ENCODE data around the gene ADRB2. TPM values are rescaled to one million over a fixed set of nuclear protein-coding genes. Genes with fewer than 3 reads are reported as not detected.

The ADRB2 gene
- total and polyA plus RNA-seq, 5 donors from 2014 or later, result 0.30 to 1.4 (median 0.53) TPM

- Histone ChIP-seq H3K4me3 (ENCODE audit: low read depth, low read length) (no peak overlapping the region), H3K27ac (ENCODE audit: insufficient read depth, low read length, poor library complexity, severe bottlenecking) (no peak overlapping the region), H3K9me3 (ENCODE audit: control insufficient read depth in 2 of 2, low read length in 2 of 2) (no peaks in the 10 kb centered on the region), H3K36me3 (ENCODE audit: control insufficient read depth, insufficient read depth, low read length) (no peaks in the 10 kb centered on the region), H3K4me1 (ENCODE audit: control insufficient read depth, insufficient read depth, low read length, poor library complexity, severe bottlenecking) (no peaks in the 10 kb centered on the region), H3K27me3 (ENCODE audit: control insufficient read depth, insufficient read depth, low read length) (peaks cover 8% of the 10 kb centered on the region)
- DNase-seq, result no peak
- H3K36me3 Mint-ChIP-seq, result no peaks in the 10 kb centered on the region
- peaks cover 0 to 2% (median 0%) of the 10 kb centered on the region in 7 donors for H3K9me3 Mint-ChIP-seq
- H3K4me3 Mint-ChIP-seq, result no peak overlapping the region
- no peak for ATAC-seq (ENCODE audit: low read depth in 2 of 2)
- H3K27me3 Mint-ChIP-seq, result peaks cover 11% of the 10 kb centered on the region
- H3K27ac Mint-ChIP-seq, result no peak overlapping the region
- H3K4me1 Mint-ChIP-seq, result no peaks in the 10 kb centered on the region
These were observed 35.7 kb upstream of the ADRB2 start for GRCh38 chr5:148790545-148791333.

GRCh38 chr5:148791334-148791667 is 35.1 kb upstream of the ADRB2 start:
- Histone ChIP-seq H3K27ac (ENCODE audit: insufficient read depth, low read length, poor library complexity, severe bottlenecking) (no peak overlapping the region), H3K36me3 (ENCODE audit: control insufficient read depth, insufficient read depth, low read length) (no peaks in the 10 kb centered on the region), H3K9me3 (ENCODE audit: control insufficient read depth in 2 of 2, low read length in 2 of 2) (no peaks in the 10 kb centered on the region), H3K4me3 (ENCODE audit: low read depth, low read length) (no peak overlapping the region), H3K27me3 (ENCODE audit: control insufficient read depth, insufficient read depth, low read length) (peaks cover 8% of the 10 kb centered on the region), H3K4me1 (ENCODE audit: control insufficient read depth, insufficient read depth, low read length, poor library complexity, severe bottlenecking) (no peaks in the 10 kb centered on the region)
- Mint-ChIP-seq H3K9me3 (peaks cover 0 to 2% (median 0%) of the 10 kb centered on the region in 7 donors), H3K27me3 (peaks cover 11% of the 10 kb centered on the region), H3K27ac (no peak overlapping the region), H3K4me3 (no peak overlapping the region), H3K36me3 (no peaks in the 10 kb centered on the region), H3K4me1 (no peaks in the 10 kb centered on the region)
- ATAC-seq (ENCODE audit: low read depth in 2 of 2) (no peak), DNase-seq (peak in 1 of 3 donors; percentile 20)

GRCh38 chr5:148791696-148792095 is 34.7 kb upstream of the ADRB2 start:
- Mint-ChIP-seq H3K9me3 (peaks cover 0 to 2% (median 0%) of the 10 kb centered on the region in 7 donors), H3K27me3 (peaks cover 11% of the 10 kb centered on the region), H3K36me3 (no peaks in the 10 kb centered on the region), H3K4me3 (no peak overlapping the region), H3K27ac (no peak overlapping the region), H3K4me1 (no peaks in the 10 kb centered on the region)
- no peak overlapping the region for H3K27ac ChIP-seq (ENCODE audit: insufficient read depth, low read length, poor library complexity, severe bottlenecking)
- no peak overlapping the region for H3K4me3 ChIP-seq (ENCODE audit: low read depth, low read length)
- peaks cover 8% of the 10 kb centered on the region for H3K27me3 ChIP-seq (ENCODE audit: control insufficient read depth, insufficient read depth, low read length)
- H3K4me1 ChIP-seq (ENCODE audit: control insufficient read depth, insufficient read depth, low read length, poor library complexity, severe bottlenecking), result no peaks in the 10 kb centered on the region
- DNase-seq (no peak), ATAC-seq (ENCODE audit: low read depth in 2 of 2) (no peak)
- H3K9me3 ChIP-seq (ENCODE audit: control insufficient read depth in 2 of 2, low read length in 2 of 2), result no peaks in the 10 kb centered on the region
- no peaks in the 10 kb centered on the region for H3K36me3 ChIP-seq (ENCODE audit: control insufficient read depth, insufficient read depth, low read length)

- H3K4me3 Mint-ChIP-seq, result no peak overlapping the region
- H3K4me1 Mint-ChIP-seq, result no peaks in the 10 kb centered on the region
- Histone ChIP-seq H3K9me3 (ENCODE audit: control insufficient read depth in 2 of 2, low read length in 2 of 2) (no peaks in the 10 kb centered on the region), H3K27me3 (ENCODE audit: control insufficient read depth, insufficient read depth, low read length) (peaks cover 6% of the 10 kb centered on the region), H3K27ac (ENCODE audit: insufficient read depth, low read length, poor library complexity, severe bottlenecking) (no peak overlapping the region), H3K36me3 (ENCODE audit: control insufficient read depth, insufficient read depth, low read length) (no peaks in the 10 kb centered on the region), H3K4me1 (ENCODE audit: control insufficient read depth, insufficient read depth, low read length, poor library complexity, severe bottlenecking) (no peaks in the 10 kb centered on the region), H3K4me3 (ENCODE audit: low read depth, low read length) (no peak overlapping the region)
- H3K27ac Mint-ChIP-seq, result no peak overlapping the region
- H3K36me3 Mint-ChIP-seq, result no peaks in the 10 kb centered on the region
- ATAC-seq (ENCODE audit: low read depth in 2 of 2) (no peak), DNase-seq (no peak)
- H3K9me3 Mint-ChIP-seq, result peaks cover 0 to 2% (median 0%) of the 10 kb centered on the region in 7 donors
- H3K27me3 Mint-ChIP-seq, result peaks cover 6% of the 10 kb centered on the region
These were observed 33.7 kb upstream of the ADRB2 start for GRCh38 chr5:148792744-148793143.

GRCh38 chr5:148793261-148793660 is 33.1 kb upstream of the ADRB2 start:
- Histone ChIP-seq H3K4me3 (ENCODE audit: low read depth, low read length) (no peak overlapping the region), H3K9me3 (ENCODE audit: control insufficient read depth in 2 of 2, low read length in 2 of 2) (no peaks in the 10 kb centered on the region), H3K36me3 (ENCODE audit: control insufficient read depth, insufficient read depth, low read length) (no peaks in the 10 kb centered on the region), H3K27ac (ENCODE audit: insufficient read depth, low read length, poor library complexity, severe bottlenecking) (no peak overlapping the region), H3K27me3 (ENCODE audit: control insufficient read depth, insufficient read depth, low read length) (peaks cover 6% of the 10 kb centered on the region), H3K4me1 (ENCODE audit: control insufficient read depth, insufficient read depth, low read length, poor library complexity, severe bottlenecking) (no peaks in the 10 kb centered on the region)
- DNase-seq, result no peak
- Mint-ChIP-seq H3K4me3 (no peak overlapping the region), H3K27me3 (peaks cover 6% of the 10 kb centered on the region), H3K27ac (no peak overlapping the region), H3K9me3 (peaks cover 0 to 2% (median 0%) of the 10 kb centered on the region in 7 donors), H3K4me1 (no peaks in the 10 kb centered on the region), H3K36me3 (no peaks in the 10 kb centered on the region)
- no peak for ATAC-seq (ENCODE audit: low read depth in 2 of 2)

- Mint-ChIP-seq H3K27ac (no peak overlapping the region), H3K27me3 (peaks cover 6% of the 10 kb centered on the region), H3K9me3 (peaks cover 0 to 2% (median 0%) of the 10 kb centered on the region in 7 donors), H3K36me3 (no peaks in the 10 kb centered on the region), H3K4me1 (no peaks in the 10 kb centered on the region), H3K4me3 (peak overlapping the region in 1 of 4 donors; percentile 24)
- H3K27me3 ChIP-seq (ENCODE audit: control insufficient read depth, insufficient read depth, low read length), result peaks cover 3% of the 10 kb centered on the region
- H3K4me1 ChIP-seq (ENCODE audit: control insufficient read depth, insufficient read depth, low read length, poor library complexity, severe bottlenecking), result no peaks in the 10 kb centered on the region
- DNase-seq (no peak), ATAC-seq (ENCODE audit: low read depth in 2 of 2) (no peak)
- no peaks in the 10 kb centered on the region for H3K9me3 ChIP-seq (ENCODE audit: control insufficient read depth in 2 of 2, low read length in 2 of 2)
- H3K36me3 ChIP-seq (ENCODE audit: control insufficient read depth, insufficient read depth, low read length), result no peaks in the 10 kb centered on the region
- H3K27ac ChIP-seq (ENCODE audit: insufficient read depth, low read length, poor library complexity, severe bottlenecking), result no peak overlapping the region
- H3K4me3 ChIP-seq (ENCODE audit: low read depth, low read length), result no peak overlapping the region
These were observed 32.1 kb upstream of the ADRB2 start for GRCh38 chr5:148794275-148794674.

GRCh38 chr5:148794729-148795561 is 31.5 kb upstream of the ADRB2 start:
- peaks cover 3% of the 10 kb centered on the region for H3K27me3 ChIP-seq (ENCODE audit: control insufficient read depth, insufficient read depth, low read length)
- Mint-ChIP-seq H3K9me3 (peaks cover 0 to 2% (median 0%) of the 10 kb centered on the region in 7 donors), H3K4me3 (peak overlapping the region in 1 of 4 donors; percentile 24)

More at GRCh38 chr5:148794729-148795561, 31.5 kb upstream of the ADRB2 start:
- Mint-ChIP-seq H3K4me1 (no peaks in the 10 kb centered on the region), H3K36me3 (no peaks in the 10 kb centered on the region), H3K27me3 (peaks cover 6% of the 10 kb centered on the region), H3K27ac (no peak overlapping the region)
- Histone ChIP-seq H3K27ac (ENCODE audit: insufficient read depth, low read length, poor library complexity, severe bottlenecking) (no peak overlapping the region), H3K9me3 (ENCODE audit: control insufficient read depth in 2 of 2, low read length in 2 of 2) (no peaks in the 10 kb centered on the region), H3K4me1 (ENCODE audit: control insufficient read depth, insufficient read depth, low read length, poor library complexity, severe bottlenecking) (no peaks in the 10 kb centered on the region), H3K36me3 (ENCODE audit: control insufficient read depth, insufficient read depth, low read length) (no peaks in the 10 kb centered on the region), H3K4me3 (ENCODE audit: low read depth, low read length) (no peak overlapping the region)
- DNase-seq, result no peak
- ATAC-seq (ENCODE audit: low read depth in 2 of 2), result no peak
